ENCODE data around the gene BOD1L1. TPM values are rescaled to one million over a fixed set of nuclear protein-coding genes. Genes with fewer than 3 reads are reported as not detected.

Gene BOD1L1
- total RNA-seq, 4 donors from 2014 or later, result 36.9 to 74.1 (median 49.6) TPM

- intact Hi-C loops (cut with DNase I), result no loop called here
- DNase-seq, result no peak
Measured at GRCh38 chr4:13641084-13641483, 13.6 kb upstream of the BOD1L1 start.

GRCh38 chr4:13640149-13640940 is 12.8 kb upstream of the BOD1L1 start:
- H3K27me3 ChIP-seq, result no peaks in the 10 kb centered on the region
- no peak for TF ChIP-seq CTCF (IDR thresholded peaks at IDR 0.05)
- TF ChIP-seq POLR2A (IDR thresholded peaks at IDR 0.05), result no peak
- no peak overlapping the region for H3K27ac ChIP-seq
- H3K4me1 ChIP-seq, result no peaks in the 10 kb centered on the region
- intact Hi-C loops (cut with DNase I), result no loop called here
- no peak for DNase-seq
- H3K36me3 ChIP-seq, result no peaks in the 10 kb centered on the region
- 34 to 41% methylated on average over 8 of the region's 8 CpGs for WGBS, 2 donors
- no peak overlapping the region for H3K4me3 ChIP-seq (replicated peaks in 1 of 3)
- no peaks in the 10 kb centered on the region for H3K9me3 ChIP-seq

More at GRCh38 chr4:13641084-13641483, 13.6 kb upstream of the BOD1L1 start:
- 53 to 64% methylated on average over 6 of the region's 6 CpGs for WGBS, 2 donors
- no peaks in the 10 kb centered on the region for H3K9me3 ChIP-seq
- no peak overlapping the region for H3K4me3 ChIP-seq (replicated peaks in 1 of 3)
- H3K36me3 ChIP-seq, result no peaks in the 10 kb centered on the region
- TF ChIP-seq POLR2A (IDR thresholded peaks at IDR 0.05), result no peak
- no peak for TF ChIP-seq CTCF (IDR thresholded peaks at IDR 0.05)
- no peaks in the 10 kb centered on the region for H3K27me3 ChIP-seq
- no peak overlapping the region for H3K27ac ChIP-seq
- H3K4me1 ChIP-seq, result no peaks in the 10 kb centered on the region

- no peak overlapping the region for H3K4me3 ChIP-seq (replicated peaks in 1 of 3)
- 84 to 93% methylated on average over 1 of the region's 1 CpG for WGBS, 2 donors
- intact Hi-C loops (cut with DNase I), result no loop called here
- DNase-seq, result no peak
- no peaks in the 10 kb centered on the region for H3K4me1 ChIP-seq
- H3K9me3 ChIP-seq, result no peaks in the 10 kb centered on the region
- no peak overlapping the region for H3K27ac ChIP-seq
- TF ChIP-seq CTCF (IDR thresholded peaks at IDR 0.05) (no peak), POLR2A (IDR thresholded peaks at IDR 0.05) (no peak)
- H3K36me3 ChIP-seq, result no peaks in the 10 kb centered on the region
- H3K27me3 ChIP-seq, result no peaks in the 10 kb centered on the region
Measured at GRCh38 chr4:13635286-13635799, 7.8 kb upstream of the BOD1L1 start.

- intact Hi-C loops (cut with DNase I), result no loop called here
- H3K4me1 ChIP-seq, result peaks cover 0 to 1% of the 10 kb centered on the region in 2 donors
- DNase-seq, result no peak
- H3K27me3 ChIP-seq, result no peaks in the 10 kb centered on the region
- H3K36me3 ChIP-seq, result no peaks in the 10 kb centered on the region
- TF ChIP-seq CTCF (IDR thresholded peaks at IDR 0.05) (no peak), POLR2A (IDR thresholded peaks at IDR 0.05) (no peak)
- WGBS, 2 donors, result 91 to 92% methylated on average over 1 of the region's 1 CpG
- H3K9me3 ChIP-seq, result no peaks in the 10 kb centered on the region
- H3K27ac ChIP-seq, result no peak overlapping the region
- no peak overlapping the region for H3K4me3 ChIP-seq (replicated peaks in 1 of 3)
Measured at GRCh38 chr4:13633671-13634070, 6.1 kb upstream of the BOD1L1 start.

- H3K9me3 ChIP-seq, result no peaks in the 10 kb centered on the region
- H3K27ac ChIP-seq, result peak overlapping the region in 1 of 3 donors; percentile 99
- peak overlapping the region; percentile 56 to 86 (median 72) for H3K4me3 ChIP-seq (replicated peaks in 1 of 3)
- no peaks in the 10 kb centered on the region for H3K36me3 ChIP-seq
- H3K27me3 ChIP-seq, result no peaks in the 10 kb centered on the region
- WGBS, 2 donors, result 0 to 1% methylated on average over 13 to 21 of the region's 45 CpGs
- TF ChIP-seq CTCF (IDR thresholded peaks at IDR 0.05) (no peak), POLR2A (IDR thresholded peaks at IDR 0.05) (no peak)
- peak in 1 of 2 donors; percentile 19 for DNase-seq
- peaks cover 21 to 22% of the 10 kb centered on the region in 2 donors for H3K4me1 ChIP-seq
- intact Hi-C loops (cut with DNase I), result no loop called here
Measured at GRCh38 chr4:13627178-13627605, 333 bp downstream of the BOD1L1 start.
